Measurements from ENCODE around the gene CHST11.
A peak's percentile ranks its signal among the peaks of the same experiment; 100 is the strongest.

CHST11 gene

GRCh38 chr12:104575442-104576186 lies 118.9 kb downstream of the CHST11 start:
- FAIRE-seq: no peak
- no peak for DNase-seq (ENCODE audit: insufficient read length, low spot score)
- TF ChIP-seq POLR2A (IDR thresholded peaks at IDR 0.05; ENCODE audit: low read depth, low read length): no peak

- no peak for DNase-seq (ENCODE audit: insufficient read length, low spot score)
- TF ChIP-seq POLR2A (IDR thresholded peaks at IDR 0.05; ENCODE audit: low read depth, low read length): no peak
Observed at GRCh38 chr12:104576187-104576778, 119.5 kb downstream of the CHST11 start.

GRCh38 chr12:104576980-104577580 lies 120.3 kb downstream of the CHST11 start:
- TF ChIP-seq POLR2A (IDR thresholded peaks at IDR 0.05; ENCODE audit: low read depth, low read length): no peak
- FAIRE-seq (no peak), DNase-seq (ENCODE audit: insufficient read length, low spot score) (no peak)

More at GRCh38 chr12:104576187-104576778, 119.5 kb downstream of the CHST11 start:
- no peak for FAIRE-seq

GRCh38 chr12:104577581-104577981 lies 120.8 kb downstream of the CHST11 start:
- FAIRE-seq: peak; percentile 60
- no peak for DNase-seq (ENCODE audit: insufficient read length, low spot score)
- no peak for TF ChIP-seq POLR2A (IDR thresholded peaks at IDR 0.05; ENCODE audit: low read depth, low read length)

GRCh38 chr12:104578453-104578852 lies 121.7 kb downstream of the CHST11 start:
- FAIRE-seq (peak; percentile 75), DNase-seq (ENCODE audit: insufficient read length, low spot score) (peak; percentile 56)
- TF ChIP-seq POLR2A (IDR thresholded peaks at IDR 0.05; ENCODE audit: low read depth, low read length): no peak

- FAIRE-seq: no peak
- no peak for DNase-seq (ENCODE audit: insufficient read length, low spot score)
- TF ChIP-seq POLR2A (IDR thresholded peaks at IDR 0.05; ENCODE audit: low read depth, low read length): no peak
Observed at GRCh38 chr12:104579718-104580495, 123.2 kb downstream of the CHST11 start.

GRCh38 chr12:104581005-104581570 lies 124.3 kb downstream of the CHST11 start:
- FAIRE-seq (no peak), DNase-seq (ENCODE audit: insufficient read length, low spot score) (no peak)
- no peak for TF ChIP-seq POLR2A (IDR thresholded peaks at IDR 0.05; ENCODE audit: low read depth, low read length)

- TF ChIP-seq POLR2A (IDR thresholded peaks at IDR 0.05; ENCODE audit: low read depth, low read length): no peak
Observed at GRCh38 chr12:104582739-104583138, 126.0 kb downstream of the CHST11 start.

GRCh38 chr12:104583301-104583700 lies 126.6 kb downstream of the CHST11 start:
- DNase-seq (ENCODE audit: insufficient read length, low spot score) (no peak), FAIRE-seq (no peak)
- TF ChIP-seq POLR2A (IDR thresholded peaks at IDR 0.05; ENCODE audit: low read depth, low read length): no peak

More at GRCh38 chr12:104582739-104583138, 126.0 kb downstream of the CHST11 start:
- DNase-seq (ENCODE audit: insufficient read length, low spot score): no peak
- no peak for FAIRE-seq

- FAIRE-seq (no peak), DNase-seq (ENCODE audit: insufficient read length, low spot score) (no peak)
- no peak for TF ChIP-seq POLR2A (IDR thresholded peaks at IDR 0.05; ENCODE audit: low read depth, low read length)
Observed at GRCh38 chr12:104585448-104586055, 128.8 kb downstream of the CHST11 start.

- TF ChIP-seq POLR2A (IDR thresholded peaks at IDR 0.05; ENCODE audit: low read depth, low read length): no peak
- no peak for DNase-seq (ENCODE audit: insufficient read length, low spot score)
- FAIRE-seq: no peak
Observed at GRCh38 chr12:104586351-104586919, 129.7 kb downstream of the CHST11 start.

GRCh38 chr12:104588047-104588920 lies 131.5 kb downstream of the CHST11 start:
- TF ChIP-seq POLR2A (IDR thresholded peaks at IDR 0.05; ENCODE audit: low read depth, low read length): 0 out of 2 replicates have a peak, but pooled peaks have one; percentile 17
- peak; percentile 93 for FAIRE-seq
- peak; percentile 44 for DNase-seq (ENCODE audit: insufficient read length, low spot score)
